Measurements from ENCODE around the gene ZNF682. TPM values are rescaled to one million over a fixed set of nuclear protein-coding genes. Genes with fewer than 3 reads are reported as not detected.
"Not testable (repeated sequence)": the region's sequence is repeated elsewhere in the genome, so short reads cannot be mapped to it uniquely, and the experiment has no call there.

Gene ZNF682
- total RNA-seq, 4 donors from 2014 or later, result 3.1 to 18.9 (median 3.9) TPM

- 86% methylated on average over 7 of the region's 7 CpGs for WGBS, 2 donors
- no peak for TF ChIP-seq POLR2A (IDR thresholded peaks at IDR 0.05)
- TF ChIP-seq CTCF (IDR thresholded peaks at IDR 0.05), result no peak
- H3K4me3 ChIP-seq (ENCODE audit: low read depth, poor library complexity, severe bottlenecking), result no peak overlapping the region
- no peak for DNase-seq (ENCODE audit: low spot score in 2 of 2)
- intact Hi-C loops (cut with DNase I; ENCODE audit: low total_unique reads), result no loop called here
Measured at GRCh38 chr19:19964416-19964815, 74.9 kb downstream of the ZNF682 start.

- H3K4me3 ChIP-seq (ENCODE audit: low read depth, poor library complexity, severe bottlenecking); intact Hi-C loops (cut with DNase I; ENCODE audit: low total_unique reads): not testable (repeated sequence)
- peak; percentile 64 to 88 for DNase-seq (ENCODE audit: low spot score in 2 of 2)
- 15 to 20% methylated on average over 9 of the region's 9 CpGs for WGBS, 2 donors
Measured at GRCh38 chr19:19959151-19959799, 80.0 kb downstream of the ZNF682 start.

GRCh38 chr19:19957766-19958165 lies 81.5 kb downstream of the ZNF682 start:
- H3K4me3 ChIP-seq (ENCODE audit: low read depth, poor library complexity, severe bottlenecking); intact Hi-C loops (cut with DNase I; ENCODE audit: low total_unique reads); DNase-seq (ENCODE audit: low spot score in 2 of 2): not testable (repeated sequence)
- WGBS, 2 donors, result 73 to 79% methylated on average over 8 of the region's 8 CpGs

- TF ChIP-seq POLR2A (IDR thresholded peaks at IDR 0.05), result no peak
- no peak for TF ChIP-seq CTCF (IDR thresholded peaks at IDR 0.05)
- no peak for DNase-seq (ENCODE audit: low spot score in 2 of 2)
- WGBS, 2 donors, result 49 to 52% methylated on average over 15 of the region's 15 CpGs
- H3K4me3 ChIP-seq (ENCODE audit: low read depth, poor library complexity, severe bottlenecking), result no peak overlapping the region
- intact Hi-C loops (cut with DNase I; ENCODE audit: low total_unique reads), result no loop called here
Measured at GRCh38 chr19:19956434-19957075, 82.8 kb downstream of the ZNF682 start.

- no peak for TF ChIP-seq CTCF (IDR thresholded peaks at IDR 0.05)
- intact Hi-C loops (cut with DNase I; ENCODE audit: low total_unique reads), result no loop called here
- no peak overlapping the region for H3K4me3 ChIP-seq (ENCODE audit: low read depth, poor library complexity, severe bottlenecking)
- no peak for DNase-seq (ENCODE audit: low spot score in 2 of 2)
- WGBS, 2 donors, result 86 to 88% methylated on average over 9 of the region's 9 CpGs
Measured at GRCh38 chr19:19955208-19955607, 84.1 kb downstream of the ZNF682 start.

Other genes starting within 250 kb of the ZNF682 start
- gene ZNF506, start 217.8 kb downstream of the ZNF682 start, total RNA-seq, result 10 to 100 TPM; 19.9 to 44.5 (median 28.0) TPM
- 1 to 10 TPM; 4.7 to 7.5 (median 7.0) TPM for gene ZNF253, start 173.6 kb downstream of the ZNF682 start, total RNA-seq
- 1 to 10 TPM; 3.4 to 4.7 (median 4.0) TPM for gene ZNF93, start 138.6 kb downstream of the ZNF682 start, total RNA-seq
- 1 to 10 TPM; 1.6 to 5.5 (median 1.8) TPM for gene ZNF90, start 38.5 kb upstream of the ZNF682 start, total RNA-seq
- gene ZNF486, start 127.7 kb upstream of the ZNF682 start, total RNA-seq, result 1 to 10 TPM; 3.2 to 5.6 (median 4.8) TPM

All from lower leg skin (tissue), 4 donors.